GM19467 (cell line): ENCODE results near the gene TECTA.

Source experiments
- ATAC-seq: cut with Tn5 transposase; IDR thresholded peaks from one replicate; pipeline ENCODE4 v1.9.1; 2021; ENCODE audit warnings: mild to moderate bottlenecking, moderate library complexity; ENCODE audit not compliant: unreplicated experiment

TECTA gene

DNA sequence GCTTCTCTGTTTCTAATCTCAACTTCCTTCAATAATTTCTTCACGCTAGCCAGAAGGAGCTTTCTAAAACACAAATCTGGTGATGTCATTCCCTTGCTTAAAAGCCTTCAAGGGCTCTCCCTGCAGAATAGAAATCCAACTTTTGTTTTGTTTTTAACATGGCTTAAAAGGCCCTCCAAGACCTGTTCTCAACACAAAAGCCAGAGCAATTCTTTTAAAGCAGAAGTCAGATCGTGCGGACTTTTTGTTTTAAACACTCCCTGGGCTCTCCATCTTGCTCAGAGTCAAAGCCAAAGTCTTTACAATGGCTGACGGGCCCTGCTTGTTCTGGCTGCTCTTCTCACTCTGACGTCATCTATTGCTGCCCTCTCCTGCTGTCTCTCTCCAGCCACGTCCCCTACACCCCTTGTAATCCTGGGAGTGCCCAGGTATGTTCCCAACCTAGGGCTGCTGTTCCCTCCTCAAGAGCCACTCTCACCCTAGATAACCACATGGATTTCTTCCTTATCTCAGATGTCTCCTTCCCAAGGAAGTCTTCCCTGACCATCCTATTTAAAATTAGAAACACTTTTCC is 22.5 kb downstream of the TECTA start:
- no peak for ATAC-seq

GRCh38 chr11:121127809-121128208 is 26.8 kb downstream of the TECTA start:
- no peak for ATAC-seq

GRCh38 chr11:121129362-121130340 is 28.6 kb downstream of the TECTA start:
- ATAC-seq = no peak

DNA sequence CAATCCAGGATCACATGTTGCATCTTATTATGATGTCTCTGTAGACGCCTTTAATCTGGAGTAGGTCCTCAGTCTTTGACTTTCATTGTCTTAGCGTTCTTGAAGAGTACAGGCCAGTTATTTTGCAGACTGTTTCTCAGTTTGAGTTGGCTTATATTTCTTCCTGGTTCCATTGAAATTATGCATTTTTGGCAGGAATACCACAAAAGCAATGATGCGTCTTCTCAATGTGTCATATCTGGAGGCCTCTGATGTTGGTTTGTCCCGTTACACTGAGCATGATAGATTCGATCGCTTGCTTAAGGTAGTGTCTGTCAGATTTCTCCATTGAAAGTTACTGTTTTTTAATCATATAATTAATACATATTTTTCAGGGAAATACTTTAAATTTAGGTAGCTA is 30.6 kb downstream of the TECTA start:
- ATAC-seq = no peak

DNA sequence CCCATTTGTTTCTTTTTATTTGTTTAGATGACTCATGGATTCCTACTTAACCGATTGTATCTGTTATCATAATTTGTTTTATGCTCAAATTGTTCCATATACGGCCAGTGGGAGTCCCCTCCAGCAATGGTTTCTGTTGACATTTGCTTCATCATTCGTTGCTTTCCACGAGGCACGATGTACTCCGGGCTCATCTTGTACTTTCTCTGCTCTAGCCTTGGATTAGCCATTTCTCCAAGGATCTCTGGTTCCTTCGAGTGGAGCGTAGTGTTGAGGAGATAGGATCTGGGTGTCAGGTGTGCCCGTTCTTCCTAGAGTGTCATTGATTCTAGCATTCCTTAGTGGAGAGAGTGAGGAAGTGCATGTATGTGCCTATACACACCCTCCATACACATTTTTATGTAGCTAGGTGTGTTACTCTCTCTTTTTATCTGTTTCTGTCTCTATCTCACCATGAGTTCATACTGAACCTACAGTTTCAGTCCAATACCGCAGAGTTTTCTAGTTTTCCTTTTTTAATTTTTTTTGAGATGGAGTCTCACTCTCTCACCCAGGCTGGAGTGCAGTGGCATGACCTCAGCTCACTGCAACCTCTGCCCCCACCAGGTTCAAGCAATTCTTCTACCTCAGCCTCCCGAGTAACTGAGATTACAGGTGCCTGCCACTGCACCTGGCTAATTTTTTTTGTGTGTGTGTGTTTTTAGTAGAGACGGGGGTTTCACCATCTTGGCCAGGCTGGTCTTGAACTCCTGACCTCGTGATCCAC is 31.4 kb downstream of the TECTA start:
- no peak for ATAC-seq

- no peak for ATAC-seq
Measured at GRCh38 chr11:121134741-121135312, 33.8 kb downstream of the TECTA start.

DNA sequence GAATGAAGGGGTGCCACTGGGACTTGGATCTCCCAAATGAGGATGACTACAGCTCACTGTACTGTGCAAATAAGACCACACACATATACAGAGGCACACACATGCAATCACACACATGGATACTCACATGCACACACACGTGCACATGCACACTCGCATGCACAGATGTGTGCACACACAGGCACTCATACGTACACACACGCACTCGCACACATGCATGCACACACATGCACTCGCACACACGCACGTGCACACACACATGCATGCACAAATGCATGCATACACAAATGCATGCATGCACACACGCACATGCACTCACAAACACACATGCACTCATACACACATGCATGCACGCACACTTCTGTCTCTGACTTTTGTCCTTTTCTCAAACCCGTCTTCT is 36.0 kb downstream of the TECTA start:
- no peak for ATAC-seq

DNA sequence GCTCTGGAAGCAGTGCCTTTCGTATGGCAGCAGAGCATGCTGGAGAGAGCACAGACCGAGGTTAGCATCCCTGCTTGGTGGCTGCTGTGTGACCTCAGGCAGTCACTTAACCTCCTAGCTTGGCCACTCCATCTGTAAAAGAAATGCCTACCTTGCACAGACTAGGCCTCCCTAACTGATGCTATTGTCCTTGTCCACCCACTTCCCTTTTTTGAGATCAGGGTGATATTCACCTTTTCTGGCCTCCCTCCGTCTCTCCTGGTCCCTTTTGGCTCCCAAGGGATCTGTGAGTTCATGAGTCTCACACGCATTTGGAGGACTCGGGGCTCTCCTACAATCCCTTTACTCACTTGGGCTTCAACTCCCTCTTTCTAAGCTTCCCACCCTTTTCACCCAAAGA is 37.2 kb downstream of the TECTA start:
- no peak for ATAC-seq

GRCh38 chr11:121140369-121140768 is 39.3 kb downstream of the TECTA start:
- no peak for ATAC-seq

- no peak for ATAC-seq
Measured at GRCh38 chr11:121141066-121141465, 40.0 kb downstream of the TECTA start.

DNA sequence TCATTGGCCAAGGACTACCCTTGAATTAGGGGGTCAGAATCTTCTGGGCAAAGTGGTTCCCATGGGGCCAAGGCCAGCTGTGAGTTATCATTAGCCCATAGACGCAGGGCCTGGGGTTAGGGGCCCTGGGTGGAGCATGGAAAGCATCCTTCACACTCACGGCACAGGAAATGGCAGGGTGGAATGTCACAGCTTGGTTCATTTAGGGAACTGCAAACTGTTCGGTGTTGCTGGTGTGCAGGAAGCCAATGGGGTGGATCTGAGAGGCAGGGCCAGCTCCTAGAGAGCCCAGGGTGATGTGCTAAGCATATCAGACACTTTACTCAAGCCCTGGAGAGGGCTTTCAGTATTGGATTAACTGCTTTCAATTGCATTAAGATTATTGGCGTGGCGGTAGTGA is 42.9 kb downstream of the TECTA start:
- ATAC-seq = no peak

GRCh38 chr11:121144723-121145122 is 43.7 kb downstream of the TECTA start:
- ATAC-seq = no peak

DNA sequence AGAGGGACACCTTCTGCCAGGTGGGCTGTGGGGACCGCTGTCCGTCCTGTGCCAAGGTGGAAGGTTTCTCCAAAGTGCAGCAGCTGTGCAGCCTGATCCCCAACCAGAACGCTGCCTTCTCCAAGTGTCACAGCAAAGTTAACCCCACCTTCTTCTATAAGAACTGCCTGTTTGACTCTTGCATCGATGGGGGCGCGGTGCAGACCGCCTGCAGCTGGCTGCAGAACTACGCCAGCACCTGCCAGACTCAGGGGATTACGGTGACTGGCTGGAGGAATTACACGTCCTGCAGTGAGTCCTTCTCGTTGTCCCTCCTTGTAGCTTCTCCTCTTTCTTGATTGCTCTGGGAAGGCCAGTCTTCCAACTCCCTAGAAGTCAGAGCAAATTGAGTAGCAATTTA is 44.8 kb downstream of the TECTA start:
- no peak for ATAC-seq

GRCh38 chr11:121149116-121149515 is 48.1 kb downstream of the TECTA start:
- ATAC-seq = no peak

DNA sequence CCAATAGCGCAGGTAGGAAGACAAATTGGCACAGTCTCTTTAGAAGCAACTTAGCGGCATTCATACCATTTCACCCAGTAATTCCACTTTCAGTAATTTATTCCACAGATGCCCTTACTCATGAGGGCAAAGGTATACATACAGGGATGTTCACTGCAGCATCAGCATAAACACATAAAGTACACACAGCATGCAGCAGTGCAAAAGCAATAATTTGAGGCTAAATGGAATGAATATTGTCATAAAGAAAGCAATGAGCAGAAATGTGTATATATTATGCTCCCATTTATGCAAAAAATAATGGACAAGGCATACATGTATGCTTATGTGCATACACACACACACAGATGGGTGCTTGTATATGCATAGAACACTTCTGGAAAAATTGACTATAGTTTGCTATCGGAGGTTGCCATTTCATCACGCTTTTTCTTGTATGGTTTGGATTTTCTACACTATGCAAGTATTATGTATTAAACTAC is 50.2 kb downstream of the TECTA start:
- ATAC-seq = no peak

DNA sequence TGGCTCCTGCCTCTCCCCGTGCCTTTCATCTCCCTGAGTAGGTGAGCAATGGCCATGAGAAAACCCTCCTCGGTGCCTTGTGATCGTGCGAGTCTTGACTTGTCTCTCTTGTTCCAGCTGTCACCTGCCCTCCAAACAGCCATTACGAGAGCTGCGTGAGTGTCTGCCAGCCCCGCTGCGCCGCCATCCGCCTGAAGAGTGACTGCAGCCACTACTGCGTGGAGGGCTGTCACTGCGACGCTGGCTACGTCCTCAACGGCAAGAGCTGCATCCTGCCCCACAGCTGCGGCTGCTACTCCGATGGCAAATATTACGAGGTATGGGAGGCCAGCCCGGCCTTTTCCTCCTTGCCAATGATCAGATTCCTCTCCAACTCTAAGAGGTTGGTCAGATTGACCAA is 51.7 kb downstream of the TECTA start:
- no peak for ATAC-seq

- ATAC-seq = no peak
Measured at GRCh38 chr11:121153472-121153871, 52.4 kb downstream of the TECTA start.

DNA sequence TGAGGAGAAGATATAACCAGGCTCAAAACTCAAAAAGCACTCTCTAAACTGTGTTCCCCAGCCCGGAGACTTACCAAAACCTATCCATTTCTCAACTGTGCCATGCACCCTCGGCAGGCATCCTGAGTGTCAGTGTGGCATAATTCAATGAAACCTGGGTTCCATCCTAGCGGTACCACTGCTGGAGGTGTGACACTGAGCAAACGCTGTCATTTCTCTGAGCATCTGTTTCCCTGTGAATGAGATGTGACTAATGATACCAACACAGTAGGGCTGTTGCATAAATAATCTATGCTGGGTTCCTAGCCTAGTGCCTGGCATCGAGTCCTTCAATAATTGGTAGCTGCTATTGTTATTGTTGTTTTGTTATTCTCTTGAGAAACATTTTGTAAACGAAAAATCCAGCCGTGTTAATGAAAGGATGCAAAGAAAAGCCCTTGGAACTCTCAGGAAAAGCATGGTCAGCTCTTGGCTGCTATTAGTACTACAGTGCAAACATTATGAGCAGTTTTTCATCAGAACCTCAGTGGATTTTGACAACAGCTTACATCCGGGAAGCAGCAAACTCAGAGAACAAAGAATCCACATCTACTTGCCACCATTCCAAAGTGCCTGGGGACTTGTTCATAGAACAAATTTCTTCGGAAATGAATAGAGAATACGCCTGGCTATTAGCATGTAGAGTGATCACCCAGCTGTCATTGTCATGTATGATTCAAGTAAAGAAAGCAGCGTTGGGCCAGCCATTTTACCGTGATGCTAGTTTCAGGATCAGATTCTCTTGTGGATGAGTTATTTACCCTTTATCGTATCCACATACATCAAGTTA is 53.7 kb downstream of the TECTA start:
- ATAC-seq = no peak

GRCh38 chr11:121157756-121158155 is 56.7 kb downstream of the TECTA start:
- ATAC-seq = no peak

DNA sequence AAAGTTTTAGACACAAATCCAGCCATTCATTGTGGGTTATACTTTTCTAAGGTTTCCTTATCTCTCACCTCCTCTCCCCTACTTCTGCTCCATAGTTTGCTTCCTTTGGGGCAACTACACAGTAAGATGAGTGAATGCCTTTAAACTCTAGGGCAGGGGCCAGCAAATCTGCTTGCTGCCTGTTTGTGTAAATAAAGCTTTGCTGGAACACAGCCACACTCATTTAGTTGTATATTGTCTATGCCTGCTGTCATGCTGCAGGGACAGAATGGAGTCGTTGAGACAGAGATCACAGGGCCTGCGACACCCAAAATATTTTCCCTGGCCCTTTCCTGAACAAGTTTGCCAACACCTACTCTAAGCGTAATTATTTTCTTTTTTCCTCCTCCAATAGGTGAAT is 58.7 kb downstream of the TECTA start:
- ATAC-seq = no peak
